ENCODE results near the gene OR8H2. TPM values are rescaled to one million over a fixed set of nuclear protein-coding genes. Genes with fewer than 3 reads are reported as not detected.

Gene OR8H2
- total and polyA plus RNA-seq, 10 of the 15 experiments (the other 5 are each of a cell fraction or from before 2014, with no cell fraction given) = not detected

DNA sequence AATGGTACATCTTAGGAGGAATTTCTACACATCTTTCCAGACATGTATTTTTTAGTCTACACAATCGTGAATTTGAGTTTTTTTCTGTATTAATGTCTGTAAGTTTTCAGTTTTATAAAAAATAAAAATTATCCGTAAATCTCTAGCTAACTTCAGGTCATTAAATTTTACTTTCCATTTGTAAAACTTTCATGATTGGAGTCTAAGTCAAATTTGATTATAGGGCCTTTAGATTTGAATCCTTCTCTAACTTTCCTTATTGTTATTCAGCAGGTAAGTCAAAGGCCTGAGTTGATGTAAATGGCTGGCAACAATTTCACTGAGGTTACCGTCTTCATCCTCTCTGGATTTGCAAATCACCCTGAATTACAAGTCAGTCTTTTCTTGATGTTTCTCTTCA lies 10.5 kb upstream of the OR8H2 start, which contains the start of gene OR8I2:
Gene OR8I2, plus strand, starts transcription at position 301 of the 400 bp plus-strand sequence. Its CDS starts 0 bp downstream, at position 301.
- H3K79me2 ChIP-seq (ENCODE audit: control insufficient read depth, insufficient read depth, low read length) = no peaks in the 10 kb centered on the region
- H3K27ac ChIP-seq (ENCODE audit: control insufficient read depth, insufficient read depth) = no peak within 1 kb of the TSS
- H3K9ac ChIP-seq (ENCODE audit: control insufficient read depth, insufficient read depth, low read length) = no peak within 1 kb of the TSS
- H2AFZ ChIP-seq (ENCODE audit: control insufficient read depth, low read depth, low read length) = no peak within 1 kb of the TSS
- in situ Hi-C loops (cut with MboI) (no loop called here), intact Hi-C loops (cut with micrococcal nuclease; ENCODE audit: unreplicated experiment) (no loop called here)
- ChIA-PET CTCF (interaction anchor here (0.6 kb wide), 1 partner anchor 119 kb away, joined by 3 read pairs; no protein-coding TSS in a partner anchor), SMC1A (ENCODE audit: uncharacterized antibody, unreplicated experiment) (no interaction called here), RAD21 (ENCODE audit: unreplicated experiment) (no interaction called here), POLR2A (no interaction called here)
- H3K4me2 ChIP-seq (ENCODE audit: control insufficient read depth, insufficient read depth) = no peak within 1 kb of the TSS
- H3K4me3 ChIP-seq = no peak within 1 kb of the TSS
- no TSS peak for BruUV-seq (replicated peaks)
- ATAC-seq = no peak
- H3K9me3 ChIP-seq (replicated peaks; ENCODE audit: control insufficient read depth, insufficient read depth, low read length) = no peaks in the 10 kb centered on the region
- H4K20me1 ChIP-seq (ENCODE audit: control insufficient read depth, insufficient read depth) = no peaks in the 10 kb centered on the region
- H3K4me1 ChIP-seq (ENCODE audit: control insufficient read depth, insufficient read depth, low read length) = no peaks in the 10 kb centered on the region
- H3K27me3 ChIP-seq (replicated peaks in 1 of 2; ENCODE audit: control insufficient read depth in 2 of 2, insufficient read depth in 2 of 2, low read length in 1 of 2) = no peaks in the 10 kb centered on the region
- no peak for FAIRE-seq
- DNase-seq (ENCODE audit: low read depth, low spot score) = no peak
- no peak for TF ChIP-seq SREBF1 (IDR thresholded peaks at IDR 0.05; ENCODE audit: low read length)
- WGBS (ENCODE audit: insufficient coverage, insufficient replicate concordance, low lambda C conversion rate, missing lambda C conversion rate) = 33% methylated on average over 3 of the region's 3 CpGs
- no peaks in the 10 kb centered on the region for H3K36me3 ChIP-seq (ENCODE audit: control insufficient read depth in 2 of 2, insufficient read depth in 2 of 2, low read length in 1 of 2)

DNA sequence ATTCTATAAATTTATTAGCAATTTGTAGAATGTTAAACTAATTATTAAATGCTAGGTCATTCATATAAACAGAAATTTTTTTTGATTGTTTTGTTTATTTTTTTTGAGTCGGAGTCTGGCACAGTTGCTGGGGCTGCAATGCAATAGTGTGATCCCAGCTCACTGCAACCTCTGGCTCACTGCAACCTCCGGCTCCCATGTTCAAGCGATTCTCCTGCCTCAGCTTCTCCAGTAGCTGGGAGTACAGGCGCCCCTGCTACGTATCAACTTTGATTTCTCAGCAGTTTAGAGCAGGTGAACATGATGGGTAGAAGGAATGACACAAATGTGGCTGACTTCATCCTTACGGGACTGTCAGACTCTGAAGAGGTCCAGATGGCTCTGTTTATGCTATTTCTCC lies 18.6 kb downstream of the OR8H2 start, which contains the start of gene OR8H3:
Gene OR8H3, plus strand, starts transcription at position 301 of the 400 bp plus-strand sequence. Its CDS starts 0 bp downstream, at position 301.
- RAD21 ChIA-PET (ENCODE audit: unreplicated experiment) = no interaction called here
- Histone ChIP-seq H3K9me3 (replicated peaks; ENCODE audit: control insufficient read depth, insufficient read depth, low read length) (no peaks in the 10 kb centered on the region), H3K27ac (ENCODE audit: control insufficient read depth, insufficient read depth) (no peak within 1 kb of the TSS), H4K20me1 (ENCODE audit: control insufficient read depth, insufficient read depth) (no peaks in the 10 kb centered on the region), H3K27me3 (replicated peaks in 1 of 2; ENCODE audit: control insufficient read depth in 2 of 2, insufficient read depth in 2 of 2, low read length in 1 of 2) (no peaks in the 10 kb centered on the region), H3K4me2 (ENCODE audit: control insufficient read depth, insufficient read depth) (no peak within 1 kb of the TSS), H3K4me3 (no peak within 1 kb of the TSS), H3K79me2 (ENCODE audit: control insufficient read depth, insufficient read depth, low read length) (no peaks in the 10 kb centered on the region), H3K36me3 (ENCODE audit: control insufficient read depth in 2 of 2, insufficient read depth in 2 of 2, low read length in 1 of 2) (no peaks in the 10 kb centered on the region), H2AFZ (ENCODE audit: control insufficient read depth, low read depth, low read length) (no peak within 1 kb of the TSS), H3K9ac (ENCODE audit: control insufficient read depth, insufficient read depth, low read length) (no peak within 1 kb of the TSS), H3K4me1 (ENCODE audit: control insufficient read depth, insufficient read depth, low read length) (no peaks in the 10 kb centered on the region)
- ATAC-seq = no peak
- SMC1A ChIA-PET (ENCODE audit: uncharacterized antibody, unreplicated experiment) = no interaction called here
- in situ Hi-C loops (cut with MboI) (no loop called here), intact Hi-C loops (cut with micrococcal nuclease; ENCODE audit: unreplicated experiment) (no loop called here)
- BruUV-seq (replicated peaks) = no TSS peak
- DNase-seq (ENCODE audit: low read depth, low spot score) = no peak
- POLR2A ChIA-PET = no interaction called here
- no peak for FAIRE-seq
- CTCF ChIA-PET = no interaction called here
- WGBS (ENCODE audit: insufficient coverage, insufficient replicate concordance, low lambda C conversion rate, missing lambda C conversion rate) = 13% methylated on average over 6 of the region's 6 CpGs
- TF ChIP-seq SUPT20H (IDR thresholded peaks at IDR 0.05; ENCODE audit: borderline replicate concordance, control insufficient read depth, low read depth, low read length) = no peak
- TF ChIP-seq RBBP5 (conservative IDR thresholded peaks at IDR 0.05) = no peak
- TF ChIP-seq, protein P1, sequence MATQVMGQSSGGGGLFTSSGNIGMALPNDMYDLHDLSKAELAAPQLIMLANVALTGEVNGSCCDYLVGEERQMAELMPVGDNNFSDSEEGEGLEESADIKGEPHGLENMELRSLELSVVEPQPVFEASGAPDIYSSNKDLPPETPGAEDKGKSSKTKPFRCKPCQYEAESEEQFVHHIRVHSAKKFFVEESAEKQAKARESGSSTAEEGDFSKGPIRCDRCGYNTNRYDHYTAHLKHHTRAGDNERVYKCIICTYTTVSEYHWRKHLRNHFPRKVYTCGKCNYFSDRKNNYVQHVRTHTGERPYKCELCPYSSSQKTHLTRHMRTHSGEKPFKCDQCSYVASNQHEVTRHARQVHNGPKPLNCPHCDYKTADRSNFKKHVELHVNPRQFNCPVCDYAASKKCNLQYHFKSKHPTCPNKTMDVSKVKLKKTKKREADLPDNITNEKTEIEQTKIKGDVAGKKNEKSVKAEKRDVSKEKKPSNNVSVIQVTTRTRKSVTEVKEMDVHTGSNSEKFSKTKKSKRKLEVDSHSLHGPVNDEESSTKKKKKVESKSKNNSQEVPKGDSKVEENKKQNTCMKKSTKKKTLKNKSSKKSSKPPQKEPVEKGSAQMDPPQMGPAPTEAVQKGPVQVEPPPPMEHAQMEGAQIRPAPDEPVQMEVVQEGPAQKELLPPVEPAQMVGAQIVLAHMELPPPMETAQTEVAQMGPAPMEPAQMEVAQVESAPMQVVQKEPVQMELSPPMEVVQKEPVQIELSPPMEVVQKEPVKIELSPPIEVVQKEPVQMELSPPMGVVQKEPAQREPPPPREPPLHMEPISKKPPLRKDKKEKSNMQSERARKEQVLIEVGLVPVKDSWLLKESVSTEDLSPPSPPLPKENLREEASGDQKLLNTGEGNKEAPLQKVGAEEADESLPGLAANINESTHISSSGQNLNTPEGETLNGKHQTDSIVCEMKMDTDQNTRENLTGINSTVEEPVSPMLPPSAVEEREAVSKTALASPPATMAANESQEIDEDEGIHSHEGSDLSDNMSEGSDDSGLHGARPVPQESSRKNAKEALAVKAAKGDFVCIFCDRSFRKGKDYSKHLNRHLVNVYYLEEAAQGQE (IDR thresholded peaks at IDR 0.05; ENCODE audit: low read depth, low read length) = no peak
- TF ChIP-seq, protein P2, sequence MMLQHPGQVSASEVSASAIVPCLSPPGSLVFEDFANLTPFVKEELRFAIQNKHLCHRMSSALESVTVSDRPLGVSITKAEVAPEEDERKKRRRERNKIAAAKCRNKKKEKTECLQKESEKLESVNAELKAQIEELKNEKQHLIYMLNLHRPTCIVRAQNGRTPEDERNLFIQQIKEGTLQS (IDR thresholded peaks at IDR 0.05; ENCODE audit: borderline replicate concordance, extremely low read depth, low read depth, low read length) = no peak
- TF ChIP-seq CREM (IDR thresholded peaks at IDR 0.05; ENCODE audit: low read depth) = no peak
- no peak for TF ChIP-seq CHD4 (IDR thresholded peaks at IDR 0.05)
- TF ChIP-seq EP300 (IDR thresholded peaks at IDR 0.05; ENCODE audit: borderline replicate concordance in 1 of 2, control insufficient read depth in 1 of 2, low read depth in 2 of 2, low read length in 2 of 2) = no peak
- TF ChIP-seq IKZF1 (conservative IDR thresholded peaks at IDR 0.05) = no peak
- TF ChIP-seq NFYB (IDR thresholded peaks at IDR 0.05; ENCODE audit: insufficient read depth, low read depth, low read length) = no peak
- TF ChIP-seq HDAC6 (IDR thresholded peaks at IDR 0.05; ENCODE audit: unreplicated experiment) = no peak
- TF ChIP-seq BHLHE40 (IDR thresholded peaks at IDR 0.05; ENCODE audit: borderline replicate concordance in 1 of 2, low read depth in 2 of 2, low read length in 1 of 2) = no peak
- TF ChIP-seq SMARCA5 (IDR thresholded peaks at IDR 0.05) = no peak
- TF ChIP-seq STAT3 (IDR thresholded peaks at IDR 0.05; ENCODE audit: low read depth, low read length) = no peak
- no peak for TF ChIP-seq MYC (IDR thresholded peaks at IDR 0.05; ENCODE audit: insufficient read depth, insufficient read length, insufficient replicate concordance, low read length, severe bottlenecking)
